K562 (cell line): Measurements from ENCODE around the gene YJEFN3. TPM values are rescaled to one million over a fixed set of nuclear protein-coding genes. Genes with fewer than 3 reads are reported as not detected.
A peak's percentile ranks its signal among the peaks of the same experiment; 100 is the strongest.

ENCODE experiments used
- ATAC-seq: fragments of 200-7000 bp; cut with Tn5 transposase; 3 replicates; pipeline ENCODE4 v1.9.1; 2020; ENCODE audit warnings: moderate library complexity
- BruUV-seq: library from RNA; stranded (reverse); fragments of 400-500 nt; replicated peaks from 2 replicates; lab custom pipeline; 2021; lab: Mats Ljungman, UMichigan
- CTCF ChIA-PET: fragments of 300-600 bp; formaldehyde crosslinking; extraction: SDS; loops from one replicate; lab custom pipeline; 2021; ENCODE audit warnings: low intra/inter-chr PET ratio; lab: Yijun Ruan, JAX
- POLR2A ChIA-PET: fragments of 300-600, 350-650 bp; sonication (Branson Sonifier 250); formaldehyde crosslinking; extraction: SDS; loops from one replicate; lab custom pipeline; 2021; ENCODE audit warnings: antibody characterized with exemption, inconsistent platforms; lab: Yijun Ruan, JAX
- DNase-seq, 4 experiments: peaks; one replicate each; pipeline versions ENCODE4 v3.0.0 to v3.0.0-alpha.2; 2011 to 2018; ENCODE audit warnings: low spot score in 3 of 4, mixed read lengths in 3 of 4; ENCODE audit errors: extremely low read depth in 1 of 4
- FAIRE-seq: peaks from 2 replicates; lab custom pipeline; 2011; peaks lifted over from hg19 to GRCh38; lab: Jason Lieb, UNC
- H2AFZ ChIP-seq: 2 replicates; pipeline ENCODE4 v1.6.0; 2011; ENCODE audit warnings: low read depth, low read length, control low read depth, inconsistent platforms
- H3K27ac ChIP-seq: fragments of 200-600 bp; 3 replicates; pipeline ENCODE4 v1.8.0; 2011; ENCODE audit warnings: low read depth, mild to moderate bottlenecking, control low read depth, inconsistent platforms, low read length, moderate library complexity, mixed read lengths; ENCODE audit errors: extremely low read depth
- H3K27me3 ChIP-seq, 2 experiments: fragments of 300-600 bp in 1 of 2; 2 replicates in 1 of 2; 3 replicates in 1 of 2; pipeline versions ENCODE4 v1.6.0 to v1.8.0; 2011; ENCODE audit warnings: inconsistent platforms in 2 of 2, low read length in 2 of 2, mild to moderate bottlenecking in 1 of 2, mixed read lengths in 1 of 2, moderate library complexity in 1 of 2; ENCODE audit not compliant: control insufficient read depth in 2 of 2, insufficient read depth in 2 of 2
- H3K36me3 ChIP-seq: fragments of 300-600 bp; 3 replicates; pipeline ENCODE4 v1.8.0; 2011; ENCODE audit warnings: mild to moderate bottlenecking, low read length, inconsistent platforms; ENCODE audit not compliant: control insufficient read depth, insufficient read depth
- H3K4me1 ChIP-seq, 2 experiments: fragments of 200-600 bp in 1 of 2; replicated peaks in 1 of 2; 2 replicates in 1 of 2; 3 replicates in 1 of 2; pipeline versions ENCODE4 v1.5.1 to v1.8.0; 2011; ENCODE audit warnings: inconsistent platforms in 2 of 2, low read length in 2 of 2, mild to moderate bottlenecking in 1 of 2, mixed read lengths in 1 of 2, moderate library complexity in 1 of 2; ENCODE audit not compliant: control insufficient read depth in 2 of 2, insufficient read depth in 2 of 2
- H3K4me2 ChIP-seq: 2 replicates; pipeline ENCODE4 v1.6.1; 2011; ENCODE audit warnings: low read length, control low read depth, inconsistent platforms, mixed read lengths; ENCODE audit not compliant: insufficient read depth
- H3K4me3 ChIP-seq: fragments of 200-600 bp; sonication (generic), shearing (Covaris generic); 2 replicates; pipeline ENCODE4 v1.5.1; 2016; ENCODE audit warnings: control low read depth, inconsistent platforms
- H3K79me2 ChIP-seq: fragments of 200-600 bp; 3 replicates; pipeline ENCODE4 v1.8.0; 2011; ENCODE audit warnings: low read length, inconsistent platforms; ENCODE audit not compliant: control insufficient read depth, insufficient read depth
- H3K9ac ChIP-seq, 2 experiments: 2 replicates each; pipeline versions ENCODE4 v1.6.0 to v1.6.1; 2011; ENCODE audit warnings: low read depth in 2 of 2, low read length in 2 of 2, control low read depth in 1 of 2, inconsistent platforms in 1 of 2, mild to moderate bottlenecking in 1 of 2, mixed read lengths in 1 of 2; ENCODE audit not compliant: insufficient read depth in 1 of 2
- H3K9me1 ChIP-seq: one replicate; pipeline ENCODE4 v1.6.0; 2011; ENCODE audit warnings: inconsistent platforms, mild to moderate bottlenecking, low read length, moderate library complexity; ENCODE audit not compliant: control insufficient read depth, insufficient read depth
- H3K9me3 ChIP-seq: replicated peaks from 2 replicates; pipeline ENCODE4 v1.5.1; 2011; ENCODE audit warnings: low read depth, low read length, inconsistent platforms; ENCODE audit not compliant: control insufficient read depth, insufficient read depth
- H4K20me1 ChIP-seq: replicated peaks from 2 replicates; pipeline ENCODE4 v1.6.1; 2011; ENCODE audit warnings: low read length, inconsistent platforms, mixed read lengths; ENCODE audit not compliant: control insufficient read depth, insufficient read depth
- ASH1L ChIP-seq: fragments of 450-650 bp; IDR thresholded peaks from 2 replicates; pipeline ENCODE4 v1.6.1; 2018; ENCODE audit warnings: borderline replicate concordance, mild to moderate bottlenecking, low read depth; ENCODE audit not compliant: partially characterized antibody
- POLR2G ChIP-seq: fragments of 200-400 bp; formaldehyde crosslinking; IDR thresholded peaks from 2 replicates; pipeline ENCODE4 v1.6.1; 2017; ENCODE audit warnings: low read depth, mild to moderate bottlenecking, antibody characterized with exemption, low read length, moderate library complexity
- ZEB2 ChIP-seq: fragments of 450-650 bp; IDR thresholded peaks from 2 replicates; pipeline ENCODE4 v1.6.1; 2016
- ZNF384 ChIP-seq: IDR thresholded peaks from 2 replicates; pipeline ENCODE4 v1.6.1; 2012; ENCODE audit warnings: low read depth, low read length, improper control_type of control experiment
- WGBS: fragments of 100-300 bp; shearing (Covaris generic); methylation state at CpG from one replicate; pipeline ENCODE4 v1.1.6; 2016; ENCODE audit warnings: low coverage, mixed read lengths; ENCODE audit not compliant: insufficient coverage; ENCODE audit errors: missing lambda C conversion rate; 5-methylcytosine and 5-hydroxymethylcytosine counted together
- in situ Hi-C: fragments of 300-500 bp; cut with MboI; formaldehyde crosslinking; loops from 4 replicates; pipeline ENCODE4 v1.15.0; 2018; ENCODE audit warnings: inconsistent platforms, mixed read lengths
- intact Hi-C: fragments of 100-400 bp; cut with micrococcal nuclease; formaldehyde crosslinking; loops from 2 replicates; pipeline ENCODE4 v1.14.2; 2022
- polyA plus RNA-seq, 8 experiments: library from polyadenylated mRNA; depleted of rRNA in 4 of 8; stranded (reverse) in 5 of 8; unstranded in 3 of 8; fragments of >200 nt; fragmentation: Nextera tagmentation in 2 of 8; fragmentation: Illumina TruSeq in 1 of 8; extraction: Ambion mirVana in 2 of 8; extraction: Trizol in 1 of 8; gene quantifications; 2 replicates each; pipeline versions ENCODE4 v1.2.1 to v1.2.3, GENCODE V29; 2011 to 2014; ENCODE audit warnings: inconsistent platforms in 1 of 8, missing spikeins in 1 of 8
- total RNA-seq, 7 experiments: library from RNA; depleted of rRNA in 6 of 7; stranded (reverse); fragments of >200 nt in 6 of 7; fragmentation: Illumina TruSeq in 2 of 7; extraction: Trizol in 2 of 7; gene quantifications; 2 replicates each; pipeline versions ENCODE4 v1.2.1 to v1.2.3, GENCODE V29; 2011 to 2021; ENCODE audit warnings: low replicate concordance in 1 of 7
- TF ChIP-seq, protein P1 (sequence below): sonication (generic); formaldehyde crosslinking; IDR thresholded peaks from 2 replicates; pipeline ENCODE4 v1.8.1; 2023; ENCODE audit warnings: mild to moderate bottlenecking, missing genetic modification reagents

YJEFN3 gene
- total and polyA plus RNA-seq, 9 of the 15 experiments (the other 6 are each of a cell fraction or from before 2014, with no cell fraction given), result 0.04 to 5.8 (median 1.3) TPM; not detected in 1

- Histone ChIP-seq H3K9me1 (no peaks in the 10 kb centered on the region), H4K20me1 (no peaks in the 10 kb centered on the region), H3K27ac (no peak within 1 kb of the TSS), H3K4me3 (no peak within 1 kb of the TSS), H3K36me3 (no peaks in the 10 kb centered on the region), H3K9ac (no peak within 1 kb of the TSS), H3K9me3 (no peaks in the 10 kb centered on the region; the same call in 1 of the 2 replicates), H3K27me3 (no peaks in the 10 kb centered on the region), H2AFZ (no peak within 1 kb of the TSS), H3K4me1 (peaks cover 2 to 55% of the 10 kb centered on the region in 2 experiments; a peak in 2 of 5 replicates), H3K79me2 (no peaks in the 10 kb centered on the region), H3K4me2 (no peak within 1 kb of the TSS)
- FAIRE-seq, result no peak
- 75% methylated on average over 21 of the region's 56 CpGs for WGBS
- POLR2A ChIA-PET, result no interaction called here
- no peak for ATAC-seq
- DNase-seq, result peak in 2 of 4 experiments; percentile 48 to 53
- no TSS peak for BruUV-seq
- intact Hi-C loops (no loop called here), in situ Hi-C loops (loop anchor here (25.0 kb wide), 1 partner anchor 99 kb away; the partner anchor contains the start of genes GMIP and LPAR2)
- CTCF ChIA-PET, result no interaction called here
- TF ChIP-seq ZEB2 (no peak), ASH1L (no peak), POLR2G (peak; percentile 50), ZNF384 (no peak)
- TF ChIP-seq, protein P1, sequence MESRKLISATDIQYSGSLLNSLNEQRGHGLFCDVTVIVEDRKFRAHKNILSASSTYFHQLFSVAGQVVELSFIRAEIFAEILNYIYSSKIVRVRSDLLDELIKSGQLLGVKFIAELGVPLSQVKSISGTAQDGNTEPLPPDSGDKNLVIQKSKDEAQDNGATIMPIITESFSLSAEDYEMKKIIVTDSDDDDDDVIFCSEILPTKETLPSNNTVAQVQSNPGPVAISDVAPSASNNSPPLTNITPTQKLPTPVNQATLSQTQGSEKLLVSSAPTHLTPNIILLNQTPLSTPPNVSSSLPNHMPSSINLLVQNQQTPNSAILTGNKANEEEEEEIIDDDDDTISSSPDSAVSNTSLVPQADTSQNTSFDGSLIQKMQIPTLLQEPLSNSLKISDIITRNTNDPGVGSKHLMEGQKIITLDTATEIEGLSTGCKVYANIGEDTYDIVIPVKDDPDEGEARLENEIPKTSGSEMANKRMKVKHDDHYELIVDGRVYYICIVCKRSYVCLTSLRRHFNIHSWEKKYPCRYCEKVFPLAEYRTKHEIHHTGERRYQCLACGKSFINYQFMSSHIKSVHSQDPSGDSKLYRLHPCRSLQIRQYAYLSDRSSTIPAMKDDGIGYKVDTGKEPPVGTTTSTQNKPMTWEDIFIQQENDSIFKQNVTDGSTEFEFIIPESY (CRISPR knock-in tag), result peak; percentile 92
- TF ChIP-seq, all 486 proteins: peak for 2
Measured at GRCh38 chr19:19538061-19538784, 9.5 kb downstream of the YJEFN3 start, which contains the start of gene CILP2. Gene CILP2 (plus strand): TSS chr19:19538265. CDS start chr19:19538350, 85 bp downstream.
